CD4-positive, alpha-beta T cell treated with Interleukin-10 for 1 hour (primary cell): Measurements from ENCODE around the gene EIF4G1.

ENCODE experiments used
- DNase-seq: peaks from one replicate; pipeline ENCODE4 v3.0.0-alpha.2; 2020

EIF4G1 gene

GRCh38 chr3:184306341-184306972 is 7.9 kb upstream of the EIF4G1 start:
- DNase-seq = no peak

GRCh38 chr3:184307915-184308314 is 6.5 kb upstream of the EIF4G1 start:
- no peak for DNase-seq

- DNase-seq = no peak
These were observed 5.7 kb upstream of the EIF4G1 start for GRCh38 chr3:184308744-184309143.

GRCh38 chr3:184311633-184312032 is 2.8 kb upstream of the EIF4G1 start:
- DNase-seq = no peak

- DNase-seq = peak; percentile 83
These were observed 515 bp downstream of the EIF4G1 start for GRCh38 chr3:184314700-184315542.

- DNase-seq = no peak
These were observed 1.1 kb downstream of the EIF4G1 start for GRCh38 chr3:184315543-184315867.

- peak; percentile 38 for DNase-seq
These were observed 1.7 kb downstream of the EIF4G1 start for GRCh38 chr3:184315871-184316661.

GRCh38 chr3:184316792-184317191 is 2.4 kb downstream of the EIF4G1 start:
- DNase-seq = no peak

GRCh38 chr3:184317201-184317600 is 2.8 kb downstream of the EIF4G1 start:
- no peak for DNase-seq

- DNase-seq = peak; percentile 33
These were observed 5.7 kb downstream of the EIF4G1 start for GRCh38 chr3:184320104-184320445.

GRCh38 chr3:184321666-184322065 is 7.3 kb downstream of the EIF4G1 start:
- no peak for DNase-seq

GRCh38 chr3:184322731-184323487 is 8.5 kb downstream of the EIF4G1 start:
- no peak for DNase-seq

GRCh38 chr3:184323696-184324095 is 9.3 kb downstream of the EIF4G1 start:
- DNase-seq = no peak

GRCh38 chr3:184325269-184325668 is 10.9 kb downstream of the EIF4G1 start:
- no peak for DNase-seq

- DNase-seq = no peak
These were observed 11.4 kb downstream of the EIF4G1 start for GRCh38 chr3:184325715-184326369.

- no peak for DNase-seq
These were observed 12.8 kb downstream of the EIF4G1 start for GRCh38 chr3:184327171-184327570.

GRCh38 chr3:184328516-184328915 is 14.1 kb downstream of the EIF4G1 start:
- no peak for DNase-seq

- DNase-seq = no peak
These were observed 18.1 kb downstream of the EIF4G1 start for GRCh38 chr3:184332370-184333090.

GRCh38 chr3:184333190-184333589 is 18.8 kb downstream of the EIF4G1 start:
- no peak for DNase-seq

- no peak for DNase-seq
These were observed 19.3 kb downstream of the EIF4G1 start for GRCh38 chr3:184333700-184334099.

- peak; percentile 44 for DNase-seq
These were observed 20.2 kb downstream of the EIF4G1 start for GRCh38 chr3:184334470-184335158.
